ENCODE measurements around the gene COL11A2.
"Not testable (repeated sequence)": the region's sequence is repeated elsewhere in the genome, so short reads cannot be mapped to it uniquely, and the experiment has no call there.

COL11A2 gene

DNA sequence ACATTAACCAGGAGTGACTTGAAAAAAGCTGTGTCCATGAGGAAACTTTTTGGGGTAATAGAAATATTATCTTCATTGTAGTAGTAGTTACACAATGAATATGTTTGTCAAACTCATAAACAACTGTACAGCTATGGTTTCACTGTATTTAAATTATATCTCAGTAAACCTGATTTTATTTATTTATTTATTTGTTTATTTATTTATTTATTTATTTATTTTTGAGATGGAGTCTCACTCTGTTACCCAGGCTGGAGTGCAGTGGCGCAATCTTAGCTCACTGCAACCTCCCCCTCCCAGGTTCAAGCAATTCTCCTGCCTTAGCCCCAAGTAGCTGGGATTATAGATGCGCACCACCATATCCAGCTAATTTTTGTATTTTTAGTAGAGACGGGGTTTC, 41.7 kb downstream of the COL11A2 start:
- not testable (repeated sequence) for DNase-seq

DNA sequence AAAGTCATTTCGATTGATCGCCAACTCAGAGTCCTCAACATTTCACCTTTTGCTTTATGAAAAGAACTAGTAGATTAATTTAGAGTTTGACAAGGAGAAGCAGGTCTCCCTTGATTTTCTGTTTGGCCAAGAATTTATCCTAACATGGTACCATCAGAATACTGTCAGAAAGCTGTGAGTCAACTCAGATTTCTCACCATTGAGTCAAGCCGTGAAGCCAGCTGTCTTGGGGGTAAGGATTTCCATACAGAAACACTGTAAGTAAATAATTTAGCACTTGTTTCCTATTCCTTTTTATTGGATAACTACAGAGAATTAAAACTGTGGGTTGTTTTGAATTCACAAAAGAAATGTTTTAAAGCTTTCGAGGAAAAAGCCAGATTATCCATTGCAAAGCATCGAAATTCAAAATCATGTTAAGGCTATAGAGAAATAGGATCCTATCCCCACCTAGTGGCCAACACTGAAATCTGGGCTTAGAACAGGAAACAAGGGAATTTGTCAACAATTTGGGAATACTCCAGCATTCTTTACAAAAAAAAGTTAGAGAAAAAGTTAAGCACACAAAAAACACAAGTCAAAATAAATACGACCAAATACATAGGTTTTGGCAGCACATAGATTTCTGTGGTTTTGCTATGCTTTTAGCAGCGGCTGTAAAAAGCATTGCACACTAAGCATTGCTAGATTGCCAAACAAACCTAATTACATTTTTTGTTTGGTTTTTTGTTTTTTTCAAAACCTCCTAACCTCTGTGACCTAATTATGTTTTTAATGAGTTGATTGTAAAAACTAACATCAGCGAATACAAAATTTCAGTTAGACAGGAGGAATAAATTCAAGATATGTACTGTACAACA, 44.2 kb downstream of the COL11A2 start:
- peak; percentile 68 for DNase-seq

DNA sequence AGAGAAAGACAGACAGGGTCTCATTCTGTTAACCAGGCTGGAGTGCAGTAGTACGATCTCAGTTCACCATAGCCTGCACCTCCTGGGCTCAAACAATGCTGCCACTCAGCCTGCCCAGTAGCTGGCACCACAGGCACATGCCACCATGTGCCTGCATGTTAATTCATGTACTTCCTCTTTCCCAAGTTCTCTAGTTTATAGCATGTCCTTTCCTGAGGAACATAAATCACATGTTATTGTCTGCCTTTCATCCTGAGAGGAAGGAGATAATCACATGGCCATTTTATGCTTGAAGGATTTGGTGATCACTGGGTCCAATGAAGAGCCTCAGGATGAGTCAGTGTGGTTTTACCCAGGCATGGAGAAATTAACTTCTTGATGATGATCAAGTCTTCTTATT, 47.9 kb downstream of the COL11A2 start:
- peak; percentile 84 for DNase-seq

DNA sequence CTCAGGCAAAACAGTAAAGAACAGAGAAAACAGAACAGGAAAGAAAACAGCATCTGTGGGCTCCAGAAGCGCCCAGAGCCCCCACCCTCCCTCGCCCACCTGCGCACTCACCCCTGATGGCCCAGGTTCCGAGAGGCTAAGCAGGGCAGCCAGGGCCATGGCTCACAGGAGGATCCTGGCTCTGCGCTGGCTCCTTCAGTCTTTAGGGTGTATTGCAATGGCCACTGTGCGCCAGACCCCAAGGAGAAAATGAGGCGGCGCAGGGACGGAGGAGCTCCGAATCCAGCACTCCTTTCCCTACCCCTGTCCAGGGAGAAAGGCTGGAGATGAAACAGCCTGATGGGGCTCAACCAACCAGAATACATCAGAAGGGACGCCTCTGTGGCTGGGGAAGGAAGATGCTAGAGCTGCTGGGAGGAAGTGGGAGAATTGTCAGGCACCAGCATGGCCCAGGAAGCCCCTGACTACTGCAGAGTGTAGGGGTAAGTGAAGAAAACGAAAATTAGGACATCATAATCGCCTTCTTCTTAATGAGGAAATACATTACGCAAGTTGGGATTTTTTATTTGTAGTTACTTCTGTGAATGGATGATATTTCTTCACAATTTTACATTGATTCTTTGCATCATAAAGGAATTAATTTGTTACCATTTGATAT, 49.0 kb downstream of the COL11A2 start:
- no peak for DNase-seq

DNA sequence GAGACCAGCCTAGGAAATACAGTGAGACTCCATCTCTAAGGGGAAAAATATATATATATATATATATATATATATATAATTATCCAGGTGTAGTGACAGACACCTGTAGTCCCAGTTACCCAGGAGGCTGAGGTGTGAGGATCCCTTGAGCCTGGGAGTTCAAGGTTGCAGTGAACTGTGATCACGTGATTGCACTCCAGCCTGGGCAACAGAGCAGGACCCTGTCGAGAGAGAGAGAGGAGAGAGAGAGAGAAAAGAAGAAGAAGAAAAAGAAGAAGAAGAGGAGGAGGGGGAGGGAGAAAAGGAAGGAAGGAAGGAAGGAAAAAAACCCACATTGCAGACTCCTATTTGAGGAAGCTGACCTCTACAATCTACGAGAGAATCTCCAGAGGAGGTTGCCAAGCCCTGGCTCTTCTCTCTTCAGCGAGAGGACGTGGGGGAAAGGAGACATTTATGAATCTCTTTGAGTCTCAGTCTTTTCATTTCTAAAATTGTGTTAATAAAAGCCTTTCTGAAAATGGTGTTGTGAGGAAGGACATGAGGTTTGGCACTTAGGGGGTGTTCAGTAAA, 49.7 kb downstream of the COL11A2 start:
- DNase-seq: peak; percentile 41

DNA sequence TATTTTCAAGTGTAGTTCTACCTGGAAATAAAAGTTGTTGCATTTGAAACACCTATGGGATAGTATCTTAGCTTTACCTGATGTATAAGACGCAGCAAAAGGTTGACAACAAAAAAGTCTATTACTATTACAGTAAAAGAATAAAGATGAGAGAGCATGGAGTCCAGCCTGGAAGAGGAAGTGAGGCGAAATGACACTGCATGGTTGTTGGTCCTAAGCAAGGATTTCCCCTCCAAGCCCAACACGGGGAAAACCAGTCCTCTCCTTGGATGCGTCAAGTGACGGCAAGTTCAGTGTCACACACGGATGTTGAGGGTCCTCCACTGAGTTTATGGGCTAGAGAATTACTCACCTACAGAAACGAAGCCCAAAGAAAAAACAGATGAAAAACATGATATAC, 51.7 kb downstream of the COL11A2 start:
- DNase-seq: no peak

DNA sequence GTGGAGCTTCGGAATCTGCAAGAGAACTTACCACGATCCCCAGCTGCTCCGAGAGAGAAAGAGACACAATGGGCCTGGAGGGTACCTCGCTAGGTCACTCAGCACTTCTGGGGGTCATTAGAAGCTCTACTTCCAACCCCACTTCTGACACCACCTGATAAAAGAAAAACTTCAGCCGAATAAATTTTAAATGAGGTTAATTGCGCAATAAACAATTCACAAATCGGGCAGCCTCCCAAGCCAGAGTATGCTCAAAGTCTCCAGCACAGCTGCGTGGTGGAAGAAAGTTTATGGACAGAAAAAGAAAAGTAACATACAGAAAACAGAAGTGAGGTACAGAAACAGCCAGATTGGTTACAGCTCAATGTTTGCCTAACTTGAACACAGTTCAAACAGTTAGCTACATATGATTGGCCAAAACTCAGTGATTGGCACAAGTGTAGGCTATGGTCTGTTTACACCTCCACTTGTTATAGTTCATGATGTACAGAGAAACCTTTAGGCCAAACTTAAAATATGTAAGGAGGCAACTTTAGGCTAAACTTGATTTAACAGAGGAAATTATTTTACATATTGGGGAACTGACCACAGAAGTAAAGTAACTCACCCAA, 52.6 kb downstream of the COL11A2 start:
- no peak for DNase-seq

DNA sequence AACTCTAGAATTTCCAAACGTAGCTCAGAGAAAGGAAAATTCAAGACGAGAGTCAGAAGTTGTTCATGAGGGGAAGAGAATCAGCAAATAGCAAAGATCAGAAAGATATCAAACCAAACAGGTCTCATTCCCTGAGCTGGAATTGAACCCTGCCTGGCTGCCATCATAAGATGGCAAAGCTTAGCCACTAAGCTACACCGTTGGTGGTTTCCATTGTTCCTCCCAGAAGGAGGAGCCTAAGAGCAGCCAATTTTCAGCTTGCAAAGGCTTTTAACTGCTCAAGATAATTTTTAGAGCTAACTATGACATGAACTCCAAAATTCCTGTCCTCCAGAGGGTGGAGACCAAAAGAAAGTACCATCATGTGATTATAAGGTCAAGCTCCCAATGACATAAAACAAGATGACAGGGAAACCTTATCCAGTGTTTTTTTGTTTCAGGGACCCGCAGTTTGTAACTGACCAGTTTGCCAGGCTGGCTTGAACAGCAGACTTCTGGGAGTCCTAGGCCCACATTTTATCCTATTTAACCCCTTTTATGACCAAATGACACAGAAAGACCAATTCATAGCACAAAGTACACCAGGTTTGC, 55.9 kb downstream of the COL11A2 start:
- DNase-seq: no peak

DNA sequence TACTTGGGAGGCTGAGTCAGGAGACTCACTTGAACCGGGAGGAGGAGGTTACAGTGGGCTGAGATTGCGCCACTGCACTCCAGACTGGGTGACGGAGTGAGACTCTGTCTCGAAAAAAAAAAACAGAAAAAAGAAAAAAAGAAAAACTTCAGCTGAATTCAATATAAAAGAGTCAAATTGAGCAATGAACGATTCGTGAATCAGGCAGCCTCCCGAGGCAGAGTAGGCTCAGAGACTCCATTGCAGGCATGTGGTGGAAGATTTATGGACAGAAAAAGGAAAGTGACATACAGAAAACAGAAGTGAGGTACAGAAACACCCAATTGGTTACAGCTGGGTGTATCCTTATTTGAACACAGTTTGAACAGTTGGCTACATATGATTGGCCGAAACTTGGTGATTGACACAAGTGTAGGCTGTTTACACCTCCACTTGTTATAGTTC, 60.2 kb downstream of the COL11A2 start:
- DNase-seq: peak; percentile 27

DNA sequence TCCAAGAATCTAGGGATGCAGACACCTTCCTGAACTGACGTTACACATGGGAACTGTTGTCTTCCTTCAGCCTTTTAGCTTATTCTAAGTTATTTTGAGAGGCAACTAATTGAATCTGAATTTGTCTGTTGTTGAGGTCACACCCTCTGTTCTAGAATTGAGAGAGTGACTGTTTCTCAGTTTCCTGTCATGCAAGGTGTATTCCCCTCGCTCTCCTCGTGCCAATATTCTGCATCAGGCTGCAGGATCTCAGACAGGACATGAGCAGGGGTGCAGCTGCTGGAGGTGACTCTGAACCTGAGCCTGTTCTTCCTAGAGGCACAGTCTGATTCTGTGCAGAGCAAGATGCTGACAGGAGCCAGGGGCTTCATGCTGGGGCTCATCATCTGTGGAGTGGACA, 63.9 kb downstream of the COL11A2 start:
- DNase-seq: no peak

DNA sequence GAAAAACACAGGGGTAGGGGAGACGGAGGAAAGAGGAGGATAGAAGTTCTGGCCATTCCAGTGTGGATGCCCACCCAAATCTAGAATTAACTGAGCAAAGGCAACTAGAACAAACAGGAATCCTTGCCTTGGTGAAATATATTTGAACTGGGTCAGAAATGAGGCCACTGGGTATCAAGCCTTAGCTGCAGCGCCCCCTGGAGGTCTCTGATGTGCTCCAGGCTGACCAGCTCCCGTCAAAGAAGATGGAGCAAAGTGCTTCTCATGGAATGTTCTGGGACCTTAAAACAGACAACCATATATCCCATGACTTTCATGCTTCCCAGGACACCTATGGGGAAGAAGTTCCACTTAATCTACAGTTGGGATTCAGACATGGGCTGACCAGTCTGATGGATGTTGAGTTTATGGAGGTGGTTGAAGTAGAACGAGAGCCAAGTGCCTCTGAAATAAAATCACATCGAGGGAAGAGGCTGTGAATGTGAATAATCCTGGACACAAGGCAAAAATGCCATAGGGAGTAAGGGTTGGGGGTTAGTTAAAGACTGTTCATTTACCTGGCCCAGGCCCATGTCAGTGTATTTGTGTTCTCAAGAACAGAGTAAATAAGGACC, 66.1 kb downstream of the COL11A2 start:
- DNase-seq: peak; percentile 87

DNA sequence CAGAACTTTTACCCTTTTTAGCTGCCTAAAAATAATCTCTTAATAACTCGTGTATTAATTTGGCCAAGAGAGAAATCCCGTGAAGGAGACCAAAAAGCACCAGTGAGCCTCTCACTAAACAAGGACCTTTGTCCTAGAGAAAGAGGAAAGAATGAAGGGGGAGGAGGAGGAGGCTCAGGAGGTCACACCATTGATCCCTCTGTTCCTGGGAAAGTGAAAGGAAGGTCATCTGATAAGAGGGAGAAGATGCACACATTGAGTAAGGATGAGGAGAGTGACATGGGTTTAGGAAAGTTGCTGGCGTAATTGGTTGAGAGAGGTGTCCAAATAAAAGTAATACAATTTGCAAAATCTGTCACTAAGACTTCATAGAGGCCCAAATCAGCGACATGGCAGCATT, 67.3 kb downstream of the COL11A2 start:
- no peak for DNase-seq

DNA sequence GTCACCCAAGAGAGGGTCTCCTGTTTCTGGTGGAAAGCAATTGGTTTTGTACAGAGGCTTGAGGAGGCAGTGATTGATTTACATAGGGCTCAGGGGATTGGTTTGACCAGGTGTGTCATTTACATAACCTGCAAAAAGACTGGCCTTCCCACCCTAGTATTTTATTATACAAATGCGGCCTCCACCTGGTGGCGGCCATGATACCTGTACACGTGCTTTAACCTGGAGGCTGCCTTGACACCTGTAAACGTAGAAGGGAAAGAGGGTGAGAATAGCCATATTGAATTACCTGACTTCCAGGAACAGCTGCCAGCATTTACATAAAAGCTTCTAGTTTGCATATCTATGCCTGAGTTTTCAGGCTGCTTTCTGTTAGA, 67.8 kb downstream of the COL11A2 start:
- no peak for DNase-seq

DNA sequence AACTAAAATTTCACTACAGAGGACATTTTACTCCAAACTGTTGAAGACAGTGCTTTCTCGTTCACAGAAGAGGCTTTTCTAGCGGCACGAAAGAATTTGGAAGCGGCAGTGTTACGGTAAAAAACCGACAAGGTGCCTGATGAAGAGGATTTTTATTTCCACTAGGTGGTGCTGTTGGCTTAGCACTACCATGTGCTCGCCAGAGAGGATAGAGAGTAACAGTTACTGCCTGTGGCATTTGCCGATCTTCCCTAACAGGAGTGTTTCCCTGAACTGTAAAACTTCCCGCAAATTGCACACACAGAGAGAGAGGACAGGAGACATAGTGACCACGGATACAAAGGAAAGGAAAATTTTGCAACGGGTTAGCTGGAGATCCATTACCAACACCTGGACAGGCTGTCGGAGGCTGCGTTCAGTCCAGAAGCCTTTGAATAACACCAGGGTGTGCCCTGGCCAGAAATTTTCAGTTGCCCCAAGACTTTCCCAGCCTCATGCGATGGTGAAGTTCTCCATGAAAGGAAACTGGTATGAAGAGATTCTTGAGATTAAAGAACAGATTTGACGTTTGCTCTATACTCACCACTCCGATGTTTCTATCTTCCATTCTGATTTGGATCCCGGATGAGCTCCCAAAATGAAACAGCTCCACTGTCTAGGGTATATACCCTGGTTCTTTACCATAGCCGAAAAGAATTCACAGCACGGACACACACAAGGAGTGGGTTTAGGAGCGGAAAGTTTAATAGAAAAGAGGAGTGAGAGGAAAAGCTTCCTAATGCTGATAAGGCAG, 68.3 kb downstream of the COL11A2 start:
- peak; percentile 85 for DNase-seq

DNA sequence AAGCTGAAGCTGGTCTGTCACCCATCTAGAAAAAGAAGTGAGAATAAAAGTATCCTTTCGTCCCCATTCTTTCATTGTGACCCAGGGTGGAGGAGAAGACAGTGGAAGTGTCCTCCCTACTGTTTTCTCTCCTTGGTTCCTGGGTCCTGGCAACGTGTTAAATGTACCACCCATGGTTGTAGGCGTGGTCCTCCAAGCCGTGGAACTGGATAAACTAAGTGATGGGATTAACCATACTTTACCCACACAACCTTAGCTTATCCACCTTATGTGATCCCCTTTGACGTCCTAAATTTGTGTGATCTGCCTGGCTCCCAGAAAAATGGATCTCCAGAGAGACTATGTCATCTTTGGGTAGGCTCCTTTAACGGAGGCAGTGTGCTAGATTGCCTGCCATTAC, 69.1 kb downstream of the COL11A2 start:
- no peak for DNase-seq

DNA sequence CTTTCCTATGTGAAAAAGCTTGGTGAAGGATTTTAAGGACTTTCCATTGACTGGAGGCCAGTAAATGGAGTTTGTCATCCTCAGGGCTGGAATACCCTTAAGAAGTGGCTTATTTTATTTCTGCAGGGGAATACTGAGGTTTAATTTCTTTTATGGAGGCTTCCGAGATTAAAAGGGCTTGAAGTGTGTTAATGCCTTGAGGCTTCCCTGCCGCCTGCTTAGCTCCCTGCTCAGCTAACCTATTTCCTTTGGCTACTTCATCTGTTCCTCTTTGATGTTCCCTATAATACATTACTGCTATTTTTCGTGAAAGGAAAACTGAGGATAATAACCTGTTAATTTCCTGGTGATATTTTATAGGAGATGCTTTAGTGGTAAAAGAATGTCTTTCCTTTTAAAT, 72.3 kb downstream of the COL11A2 start:
- no peak for DNase-seq

DNA sequence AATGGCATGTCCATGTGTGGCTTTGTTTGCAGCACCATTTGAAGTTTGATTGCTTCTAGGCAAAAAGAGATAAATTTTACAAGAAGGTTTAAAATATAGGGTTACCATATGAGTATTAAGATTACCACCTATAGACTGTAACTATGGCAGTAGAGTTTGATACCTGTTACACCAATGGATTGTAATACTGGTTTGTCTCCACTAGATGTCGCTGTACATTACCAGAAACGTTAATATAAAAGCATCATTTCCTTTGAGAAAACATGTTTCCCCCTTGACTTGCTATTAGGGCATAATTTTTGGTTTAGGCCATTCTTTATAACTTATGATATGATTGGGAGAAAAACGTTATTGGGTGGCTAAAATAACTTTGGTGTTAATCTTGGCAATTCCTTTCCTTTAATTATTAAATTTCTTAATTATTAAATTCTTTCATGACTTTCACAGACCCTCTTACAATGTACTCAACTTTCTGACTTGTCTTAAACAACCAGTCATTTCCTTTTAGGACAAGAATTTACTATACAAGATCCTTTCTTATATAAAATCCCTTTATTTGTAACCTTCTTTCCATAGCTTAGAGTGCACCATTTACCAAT, 73.6 kb downstream of the COL11A2 start:
- peak; percentile 80 for DNase-seq

DNA sequence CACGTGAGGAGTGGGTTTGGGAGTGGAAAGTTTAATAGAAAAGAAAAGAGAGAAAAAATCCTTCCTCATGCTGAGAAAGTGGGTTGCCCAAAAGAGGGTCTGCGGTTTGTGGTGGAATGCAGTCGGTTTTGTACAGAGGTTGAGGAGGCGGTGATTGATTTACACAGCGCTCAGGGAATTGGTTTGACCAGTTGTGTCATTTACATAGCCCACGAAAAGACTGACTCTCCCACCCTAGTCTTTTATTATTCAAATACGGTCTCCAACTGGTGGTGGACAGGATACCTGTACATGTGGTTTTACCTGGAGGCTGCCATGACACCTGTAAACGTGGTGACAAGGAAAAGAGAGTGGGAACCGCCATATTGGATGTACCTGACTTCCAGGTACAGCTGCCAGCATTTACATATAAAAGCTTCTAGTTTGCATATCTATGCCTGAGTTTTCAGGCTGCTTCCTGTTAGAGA, 74.4 kb downstream of the COL11A2 start:
- no peak for DNase-seq

DNA sequence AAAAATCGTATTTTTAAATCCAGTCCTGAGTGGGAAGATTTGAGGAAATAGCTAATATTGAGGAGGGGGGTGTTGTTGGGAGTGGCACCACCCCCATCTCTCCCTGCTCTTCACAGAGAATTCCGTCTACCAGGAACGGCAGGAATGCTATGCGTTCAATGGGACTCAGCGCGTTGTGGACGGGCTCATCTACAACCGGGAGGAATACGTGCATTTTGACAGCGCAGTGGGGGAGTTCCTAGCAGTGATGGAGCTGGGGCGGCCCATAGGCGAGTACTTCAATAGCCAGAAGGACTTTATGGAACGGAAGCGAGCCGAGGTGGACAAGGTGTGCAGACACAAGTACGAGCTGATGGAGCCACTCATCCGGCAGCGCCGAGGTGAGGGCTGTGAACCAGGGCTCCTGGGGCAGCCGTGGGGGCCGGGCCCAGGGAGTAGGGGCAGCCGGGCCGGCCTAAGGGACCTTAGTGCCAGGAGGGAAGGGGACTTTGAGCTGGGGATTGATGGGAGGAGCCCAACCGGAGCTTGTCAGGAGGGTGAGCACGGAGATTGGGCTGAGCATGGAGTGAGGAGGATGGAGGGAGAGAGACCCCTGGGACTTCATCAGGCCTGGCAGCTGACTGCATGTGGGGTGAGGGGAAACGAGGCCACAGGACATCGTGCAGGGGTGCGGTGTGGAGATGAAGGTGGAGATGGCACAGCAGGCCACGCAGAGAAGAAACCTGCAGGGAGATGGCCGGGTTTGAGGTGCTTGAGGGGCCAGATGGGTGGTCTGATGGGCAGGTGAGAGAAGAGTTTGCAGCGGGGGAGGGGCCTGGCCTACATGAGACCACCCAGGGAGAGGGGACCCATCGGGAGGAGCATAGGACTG, 75.2 kb downstream of the COL11A2 start:
- no peak for DNase-seq

DNA sequence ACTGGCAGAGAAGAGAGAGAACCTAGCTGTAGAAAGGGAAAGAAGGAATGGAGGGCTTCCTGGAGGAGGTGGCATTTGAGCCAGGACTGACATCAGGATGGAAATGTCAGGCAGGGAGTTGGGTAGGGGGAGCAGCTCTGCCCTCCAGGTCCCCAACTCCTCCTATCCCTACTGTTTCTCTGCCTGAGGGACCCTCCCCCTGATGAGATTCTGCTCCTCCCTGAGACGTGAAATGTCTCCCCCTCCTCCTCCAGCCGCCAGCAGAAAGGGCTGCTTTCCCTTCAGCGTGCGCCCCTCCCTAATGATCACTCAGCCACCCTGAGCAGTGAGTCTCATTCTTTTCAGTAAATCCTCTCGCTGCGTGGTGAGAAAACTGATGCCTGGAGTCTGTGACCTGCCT, 75.8 kb downstream of the COL11A2 start:
- DNase-seq: no peak

Measured in OCI-M1 (cell line).